GM19240 (cell line): ENCODE data around the gene GJA8.
A peak's percentile ranks its signal among the peaks of the same experiment; 100 is the strongest.
"Not testable (repeated sequence)": the region's sequence is repeated elsewhere in the genome, so short reads cannot be mapped to it uniquely, and the experiment has no call there.

Source experiments
- DNase-seq: peaks from one replicate; pipeline ENCODE4 v3.0.0; 2011; ENCODE audit warnings: low spot score; ENCODE audit not compliant: insufficient read length

The GJA8 gene

GRCh38 chr1:147902253-147902845, at the start of gene GJA8:
Gene GJA8 (plus strand): TSS chr1:147902795. CDS start chr1:147907956, 5,161 bp downstream.
- no peak for DNase-seq

- DNase-seq: no peak
Observed at GRCh38 chr1:147853391-147853790, 49.2 kb upstream of the GJA8 start.

- DNase-seq: not testable (repeated sequence)
Observed at GRCh38 chr1:147854989-147855388, 47.6 kb upstream of the GJA8 start.

- DNase-seq: not testable (repeated sequence)
Observed at GRCh38 chr1:147855996-147856395, 46.6 kb upstream of the GJA8 start.

- not testable (repeated sequence) for DNase-seq
Observed at GRCh38 chr1:147867204-147867603, 35.4 kb upstream of the GJA8 start.

GRCh38 chr1:147878022-147878421, 24.6 kb upstream of the GJA8 start:
- DNase-seq: no peak

- no peak for DNase-seq
Observed at GRCh38 chr1:147879911-147880310, 22.7 kb upstream of the GJA8 start.

- DNase-seq: no peak
Observed at GRCh38 chr1:147882535-147882934, 20.1 kb upstream of the GJA8 start.

GRCh38 chr1:147890177-147890790, 12.3 kb upstream of the GJA8 start:
- DNase-seq: peak; percentile 42

- no peak for DNase-seq
Observed at GRCh38 chr1:147891088-147891487, 11.5 kb upstream of the GJA8 start.

- DNase-seq: no peak
Observed at GRCh38 chr1:147892216-147892615, 10.4 kb upstream of the GJA8 start.

- no peak for DNase-seq
Observed at GRCh38 chr1:147892731-147893214, 9.8 kb upstream of the GJA8 start.

- DNase-seq: no peak
Observed at GRCh38 chr1:147895123-147895522, 7.5 kb upstream of the GJA8 start.

- DNase-seq: no peak
Observed at GRCh38 chr1:147897029-147897752, 5.4 kb upstream of the GJA8 start.

- no peak for DNase-seq
Observed at GRCh38 chr1:147897789-147898188, 4.8 kb upstream of the GJA8 start.

- DNase-seq: no peak
Observed at GRCh38 chr1:147904726-147905125, 2.1 kb downstream of the GJA8 start.

- DNase-seq: no peak
Observed at GRCh38 chr1:147907786-147908509, 5.4 kb downstream of the GJA8 start.

GRCh38 chr1:147912553-147912952, 10.0 kb downstream of the GJA8 start:
- DNase-seq: no peak

- no peak for DNase-seq
Observed at GRCh38 chr1:147913362-147913942, 10.9 kb downstream of the GJA8 start.

GRCh38 chr1:147919896-147920295, 17.3 kb downstream of the GJA8 start:
- no peak for DNase-seq

GRCh38 chr1:147924813-147925212, 22.2 kb downstream of the GJA8 start:
- DNase-seq: no peak
